Thyroid gland (tissue), 4 donors: ENCODE results near the gene U2SURP.

ENCODE experiments used
- CTCF ChIP-seq, 6 experiments: fragments of 200-600 bp in 3 of 6; fragments of 450-650 bp in 3 of 6; sonication (generic) in 3 of 6; IDR thresholded peaks; one replicate each; pipeline ENCODE4 v1.5.1; 2016 to 2019; ENCODE audit warnings: antibody characterized with exemption in 6 of 6, mild to moderate bottlenecking in 2 of 6, inconsistent platforms in 1 of 6, moderate library complexity in 1 of 6
- POLR2A ChIP-seq, 2 donors: fragments of 450-650 bp; IDR thresholded peaks; one replicate each; pipeline ENCODE4 v1.6.1; 2017; ENCODE audit warnings: antibody characterized with exemption in 2 of 2, mild to moderate bottlenecking in 2 of 2, moderate library complexity in 1 of 2

- TF ChIP-seq CTCF (IDR thresholded peaks at IDR 0.05) (no peak), POLR2A (IDR thresholded peaks at IDR 0.05) (no peak)
Observed at GRCh38 chr3:142981108-142981507, 20.3 kb upstream of the U2SURP start.
